GM10248 (cell line): ENCODE measurements around the gene ISG15.
"Not testable (repeated sequence)": the region's sequence is repeated elsewhere in the genome, so short reads cannot be mapped to it uniquely, and the experiment has no call there.

Source experiments
- CTCF ChIA-PET: fragments of 300-600 bp; sonication (Branson Sonifier 250); formaldehyde crosslinking; extraction: SDS; loops from one replicate; lab custom pipeline; 2021; ENCODE audit warnings: antibody characterized with exemption; lab: Yijun Ruan, JAX
- POLR2A ChIA-PET: fragments of 350-650 bp; sonication (Branson Sonifier 250); formaldehyde crosslinking; extraction: SDS; loops from one replicate; lab custom pipeline; 2020; ENCODE audit warnings: antibody characterized with exemption; lab: Yijun Ruan, JAX
- DNase-seq: peaks from one replicate; pipeline ENCODE4 v3.0.0; 2012; ENCODE audit errors: extremely low spot score
- TF ChIP-seq, protein P1 (sequence below): IDR thresholded peaks from 2 replicates; pipeline ENCODE4 v1.5.1; 2012; ENCODE audit warnings: mild to moderate bottlenecking, low read depth; ENCODE audit errors: extremely low read depth, missing control alignments, control extremely low read depth

The ISG15 gene

DNA sequence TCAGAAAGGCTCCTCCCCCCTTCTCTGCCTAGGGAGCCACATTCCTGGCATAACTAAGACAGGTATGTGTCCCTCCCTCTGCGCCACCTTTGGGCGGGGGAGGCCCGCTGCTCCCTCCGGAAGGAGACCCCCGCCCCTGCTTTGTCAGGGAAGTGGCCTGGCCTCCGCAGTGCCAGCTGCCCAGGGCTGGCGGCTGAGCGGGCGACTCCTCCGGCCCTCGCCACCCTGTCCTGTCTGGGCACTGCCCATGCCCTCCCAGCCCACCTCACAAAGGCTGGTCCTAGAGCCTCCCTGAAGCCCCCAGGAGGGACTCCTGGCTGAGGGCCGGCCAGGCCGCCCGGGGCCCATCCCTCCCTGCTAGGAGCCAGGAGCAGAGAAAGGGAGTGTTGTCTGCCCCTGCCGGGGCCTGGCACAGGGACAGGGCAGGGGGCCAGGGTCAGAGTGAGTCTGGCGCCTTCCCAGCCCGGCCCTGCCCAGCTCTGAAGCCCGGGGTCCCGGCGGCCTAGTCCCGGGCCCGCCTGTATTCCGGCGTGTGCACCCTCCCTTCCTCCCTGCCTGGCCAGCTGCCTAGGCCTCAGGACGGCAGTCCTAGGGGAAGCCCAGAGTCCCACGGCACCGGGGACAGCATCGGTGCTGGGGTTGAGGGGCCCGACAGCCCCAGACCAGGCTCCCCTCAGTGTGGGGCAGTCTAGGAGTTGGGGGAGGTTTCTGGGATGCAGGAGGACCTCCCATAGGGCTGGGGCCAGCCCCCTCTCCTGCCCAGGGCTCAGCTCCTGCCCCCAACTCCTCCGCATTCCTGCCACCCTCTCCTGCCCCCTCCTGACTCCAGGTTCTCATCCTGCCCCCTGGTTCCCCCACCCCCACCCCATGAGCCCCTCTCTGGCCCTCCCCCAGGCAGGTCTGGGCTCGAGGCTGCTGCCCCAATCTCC, 11.7 kb downstream of the ISG15 start:
- ChIA-PET POLR2A (no interaction called here), CTCF (interaction anchor here (1.1 to 2.9 kb wide), 4 partner anchors 7 to 39 kb away, joined by 3 to 9 read pairs (median 4); no protein-coding TSS in a partner anchor)
- no peak for DNase-seq
- TF ChIP-seq, protein P1, sequence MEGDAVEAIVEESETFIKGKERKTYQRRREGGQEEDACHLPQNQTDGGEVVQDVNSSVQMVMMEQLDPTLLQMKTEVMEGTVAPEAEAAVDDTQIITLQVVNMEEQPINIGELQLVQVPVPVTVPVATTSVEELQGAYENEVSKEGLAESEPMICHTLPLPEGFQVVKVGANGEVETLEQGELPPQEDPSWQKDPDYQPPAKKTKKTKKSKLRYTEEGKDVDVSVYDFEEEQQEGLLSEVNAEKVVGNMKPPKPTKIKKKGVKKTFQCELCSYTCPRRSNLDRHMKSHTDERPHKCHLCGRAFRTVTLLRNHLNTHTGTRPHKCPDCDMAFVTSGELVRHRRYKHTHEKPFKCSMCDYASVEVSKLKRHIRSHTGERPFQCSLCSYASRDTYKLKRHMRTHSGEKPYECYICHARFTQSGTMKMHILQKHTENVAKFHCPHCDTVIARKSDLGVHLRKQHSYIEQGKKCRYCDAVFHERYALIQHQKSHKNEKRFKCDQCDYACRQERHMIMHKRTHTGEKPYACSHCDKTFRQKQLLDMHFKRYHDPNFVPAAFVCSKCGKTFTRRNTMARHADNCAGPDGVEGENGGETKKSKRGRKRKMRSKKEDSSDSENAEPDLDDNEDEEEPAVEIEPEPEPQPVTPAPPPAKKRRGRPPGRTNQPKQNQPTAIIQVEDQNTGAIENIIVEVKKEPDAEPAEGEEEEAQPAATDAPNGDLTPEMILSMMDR, result no peak

- TF ChIP-seq, protein P1, result no peak
- POLR2A ChIA-PET, result no interaction called here
- DNase-seq, result no peak
- CTCF ChIA-PET, result interaction anchor here (1.2 kb wide), 1 partner anchor 38 kb away, joined by 3 read pairs; no protein-coding TSS in a partner anchor
Measured at GRCh38 chr1:1025730-1026129, 12.4 kb downstream of the ISG15 start.

GRCh38 chr1:1026599-1027413, 13.5 kb downstream of the ISG15 start:
- ChIA-PET CTCF (interaction anchor here (0.8 kb wide), 1 partner anchor 24 kb away, joined by 3 read pairs; no protein-coding TSS in a partner anchor), POLR2A (no interaction called here)
- TF ChIP-seq, protein P1, result no peak
- DNase-seq, result no peak

DNA sequence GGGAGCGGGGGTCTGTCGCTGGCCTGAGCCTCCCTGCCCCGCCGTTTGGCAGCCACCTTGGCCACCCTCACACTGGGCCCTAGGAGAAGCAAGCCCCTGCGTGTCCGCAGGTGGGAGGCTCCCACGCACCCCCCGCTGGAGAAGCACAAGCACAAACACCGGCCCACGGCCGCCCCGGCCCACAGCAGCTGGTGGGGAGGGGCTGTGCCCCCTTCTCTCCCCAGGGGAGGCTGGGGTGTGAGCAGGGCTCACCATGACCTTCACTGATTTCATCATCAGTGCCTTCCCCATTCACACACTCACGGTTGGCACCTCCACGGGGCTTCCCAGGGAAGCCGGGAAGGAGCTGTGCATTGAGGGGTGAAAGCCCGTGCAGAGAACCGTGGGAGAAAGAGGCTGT, 14.5 kb downstream of the ISG15 start:
- ChIA-PET POLR2A (no interaction called here), CTCF (no interaction called here)
- TF ChIP-seq, protein P1, result no peak
- no peak for DNase-seq

- POLR2A ChIA-PET, result not testable (repeated sequence)
Measured at GRCh38 chr1:1030867-1031658, 17.8 kb downstream of the ISG15 start.

GRCh38 chr1:1031659-1032235, 18.4 kb downstream of the ISG15 start:
- CTCF ChIA-PET, result interaction anchor here (0.6 to 4.0 kb wide), 20 partner anchors 7 to 260 kb away, joined by 3 to 43 read pairs (median 4); partner anchors contain the start of genes AGRN, C1orf159, ISG15 and PERM1
- POLR2A ChIA-PET, result no interaction called here
- TF ChIP-seq, protein P1, result no peak
- no peak for DNase-seq

More at GRCh38 chr1:1030867-1031658, 17.8 kb downstream of the ISG15 start:
- CTCF ChIA-PET, result interaction anchor here (0.6 to 4.0 kb wide), 13 partner anchors 9 to 261 kb away, joined by 3 to 43 read pairs (median 9); partner anchors contain the start of genes AGRN, C1orf159 and ISG15
- peak; percentile 52 for DNase-seq
